ENCODE results near the gene ZNF532.

The ZNF532 gene

DNA sequence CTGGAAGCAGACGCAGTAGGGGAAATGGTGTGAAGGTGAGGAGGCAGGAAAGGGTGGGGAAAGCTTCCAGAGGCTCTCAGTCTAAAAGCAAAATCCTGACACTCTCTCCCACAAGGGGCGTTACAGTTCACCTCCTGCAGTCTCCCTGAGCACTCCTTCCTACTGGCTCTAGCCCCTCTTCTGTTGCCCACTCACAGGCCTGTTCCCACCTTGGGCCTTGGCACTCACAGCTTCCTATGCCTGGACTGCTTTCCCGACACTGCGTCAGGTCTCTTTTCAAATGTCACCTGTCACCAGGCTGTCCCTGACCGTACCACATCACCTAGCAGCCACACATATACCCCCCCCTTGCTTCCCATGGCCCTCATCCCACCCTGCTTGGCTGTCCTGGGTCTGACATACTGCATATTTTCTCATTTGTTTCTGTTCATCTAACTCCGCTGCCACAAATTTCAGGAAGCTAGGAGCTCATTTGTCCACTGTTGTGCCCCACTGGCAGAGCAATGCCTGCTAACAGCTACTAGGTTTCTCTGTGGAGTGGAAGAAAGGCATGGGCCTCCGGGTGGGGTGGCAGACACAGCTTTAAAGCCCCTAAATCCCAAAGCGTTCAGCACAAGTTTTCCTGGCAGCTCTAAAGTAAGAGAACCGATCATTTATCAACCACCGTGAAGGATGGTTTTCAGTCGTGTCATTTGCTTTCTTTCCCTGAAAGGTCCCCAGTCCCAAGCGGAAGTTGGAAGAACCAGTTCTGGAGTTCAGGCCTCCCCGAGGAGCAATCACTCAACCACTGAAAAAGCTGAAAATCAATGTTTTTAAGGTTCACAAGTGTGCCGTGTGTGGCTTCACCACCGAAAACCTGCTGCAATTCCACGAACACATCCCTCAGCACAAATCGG is 118.8 kb downstream of the ZNF532 start:
- Histone ChIP-seq H3K27me3 (ENCODE audit: insufficient read depth, low read length) (no peaks in the 10 kb centered on the region), H3K36me3 (ENCODE audit: insufficient read depth, low read length) (peaks cover 64% of the 10 kb centered on the region), H3K27ac (ENCODE audit: low read depth, low read length) (no peak overlapping the region), H3K4me3 (ENCODE audit: low read length) (no peak overlapping the region), H3K9me3 (ENCODE audit: insufficient read depth, low read depth, low read length) (no peaks in the 10 kb centered on the region), H3K9ac (ENCODE audit: low read depth, low read length) (no peak overlapping the region), H3K4me1 (ENCODE audit: insufficient read depth, low read length) (no peaks in the 10 kb centered on the region)
- 95% methylated on average over 17 of the region's 17 CpGs for WGBS

GRCh38 chr18:58988600-58988999 is 123.9 kb downstream of the ZNF532 start:
- Histone ChIP-seq H3K36me3 (ENCODE audit: insufficient read depth, low read length) (peaks cover 13% of the 10 kb centered on the region), H3K27me3 (ENCODE audit: insufficient read depth, low read length) (no peaks in the 10 kb centered on the region), H3K4me1 (ENCODE audit: insufficient read depth, low read length) (no peaks in the 10 kb centered on the region), H3K27ac (ENCODE audit: low read depth, low read length) (no peak overlapping the region), H3K9me3 (ENCODE audit: insufficient read depth, low read depth, low read length) (no peaks in the 10 kb centered on the region), H3K9ac (ENCODE audit: low read depth, low read length) (no peak overlapping the region), H3K4me3 (ENCODE audit: low read length) (no peak overlapping the region)
- WGBS, result 88% methylated on average over 2 of the region's 2 CpGs

DNA sequence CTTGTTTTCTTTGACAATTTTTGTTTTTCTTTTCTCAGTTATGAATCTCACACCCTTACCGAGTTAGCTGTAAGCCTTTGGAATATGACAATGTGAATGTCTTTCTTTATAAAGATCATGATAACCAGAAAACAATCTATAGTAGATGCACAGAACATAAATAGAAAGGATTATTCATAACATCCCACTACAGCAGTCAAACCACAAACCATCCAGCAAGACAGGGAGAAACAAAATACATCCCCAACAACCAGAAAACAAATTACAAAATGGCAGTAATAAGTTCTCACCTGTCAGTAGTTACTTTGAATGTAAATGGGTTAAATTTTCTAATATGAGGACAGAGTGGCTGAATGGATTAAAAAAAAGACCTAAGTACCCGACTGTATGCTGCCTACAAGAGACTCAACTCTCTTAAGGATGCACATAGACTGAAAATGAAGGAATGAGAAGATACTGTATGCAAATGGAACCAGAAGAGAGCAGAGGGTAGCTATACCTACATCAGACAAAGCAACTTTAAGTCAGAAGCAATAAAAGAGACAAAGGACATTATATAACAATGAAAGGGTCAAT is 124.6 kb downstream of the ZNF532 start:
- Histone ChIP-seq H3K9me3 (ENCODE audit: insufficient read depth, low read depth, low read length) (no peaks in the 10 kb centered on the region), H3K27me3 (ENCODE audit: insufficient read depth, low read length) (no peaks in the 10 kb centered on the region), H3K27ac (ENCODE audit: low read depth, low read length) (no peak overlapping the region), H3K36me3 (ENCODE audit: insufficient read depth, low read length) (peaks cover 6% of the 10 kb centered on the region), H3K4me1 (ENCODE audit: insufficient read depth, low read length) (no peaks in the 10 kb centered on the region), H3K9ac (ENCODE audit: low read depth, low read length) (no peak overlapping the region), H3K4me3 (ENCODE audit: low read length) (no peak overlapping the region)
- WGBS, result 97% methylated on average over 2 of the region's 2 CpGs

DNA sequence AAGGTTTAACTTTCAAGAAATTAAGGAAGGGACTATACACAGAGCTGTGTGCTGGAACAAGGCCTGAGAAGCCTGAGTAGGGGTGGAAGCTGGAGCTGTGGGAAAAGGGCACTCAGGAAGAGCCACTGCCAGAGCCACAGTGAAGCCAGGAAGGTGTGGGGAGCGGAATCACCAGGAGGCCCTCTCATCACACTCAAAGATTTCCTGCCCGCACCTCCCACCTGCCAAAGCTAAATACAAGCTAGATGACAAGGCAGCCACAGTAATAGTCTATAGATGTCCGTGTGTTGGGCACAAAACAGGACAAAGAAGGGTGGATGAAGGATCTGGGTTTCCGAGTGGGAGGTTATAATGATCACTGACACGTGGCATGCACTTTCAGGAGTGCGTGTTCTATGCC is 126.0 kb downstream of the ZNF532 start:
- H3K27ac ChIP-seq (ENCODE audit: low read depth, low read length), result no peak overlapping the region
- H3K4me1 ChIP-seq (ENCODE audit: insufficient read depth, low read length), result no peaks in the 10 kb centered on the region
- no peak overlapping the region for H3K9ac ChIP-seq (ENCODE audit: low read depth, low read length)
- peaks cover 3% of the 10 kb centered on the region; the same call in 1 of the 2 replicates for H3K36me3 ChIP-seq (ENCODE audit: insufficient read depth, low read length)
- no peaks in the 10 kb centered on the region for H3K9me3 ChIP-seq (ENCODE audit: insufficient read depth, low read depth, low read length)
- H3K27me3 ChIP-seq (ENCODE audit: insufficient read depth, low read length), result no peaks in the 10 kb centered on the region
- no peak overlapping the region for H3K4me3 ChIP-seq (ENCODE audit: low read length)
- WGBS, result 90% methylated on average over 6 of the region's 6 CpGs

DNA sequence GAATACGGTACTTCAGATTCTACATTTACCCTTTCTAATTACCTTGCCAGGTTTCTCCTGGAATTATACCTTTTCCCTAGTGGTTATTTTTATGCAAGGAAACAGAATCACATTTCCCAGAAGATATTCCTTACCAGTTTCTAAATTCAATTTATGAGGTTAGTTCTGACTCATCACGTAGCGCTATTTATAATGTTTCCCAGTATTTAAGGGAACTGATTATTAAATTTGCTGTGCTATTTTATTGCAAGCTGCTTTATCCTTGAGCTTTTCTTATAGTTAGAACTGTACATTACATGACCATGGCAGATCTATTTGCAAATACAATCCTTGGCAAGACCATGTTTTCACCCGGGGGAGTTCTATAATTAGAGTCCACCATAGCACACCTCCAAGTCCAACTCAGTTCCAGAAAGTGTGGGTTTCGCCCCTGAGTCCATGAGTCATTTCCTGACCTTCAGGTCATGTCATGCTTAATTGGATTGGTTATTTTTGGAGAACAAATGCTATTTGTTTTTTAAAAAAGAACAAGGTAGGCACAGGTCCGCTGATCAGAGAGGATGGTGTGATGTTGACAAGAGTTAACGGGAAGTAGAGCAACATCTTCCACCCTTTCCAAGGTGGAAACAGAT is 126.6 kb downstream of the ZNF532 start:
- no peaks in the 10 kb centered on the region for H3K9me3 ChIP-seq (ENCODE audit: insufficient read depth, low read depth, low read length)
- H3K36me3 ChIP-seq (ENCODE audit: insufficient read depth, low read length), result no peaks in the 10 kb centered on the region
- 92% methylated on average over 7 of the region's 7 CpGs for WGBS
- no peak overlapping the region for H3K27ac ChIP-seq (ENCODE audit: low read depth, low read length)
- no peaks in the 10 kb centered on the region for H3K27me3 ChIP-seq (ENCODE audit: insufficient read depth, low read length)
- no peak overlapping the region for H3K4me3 ChIP-seq (ENCODE audit: low read length)
- H3K9ac ChIP-seq (ENCODE audit: low read depth, low read length), result no peak overlapping the region
- H3K4me1 ChIP-seq (ENCODE audit: insufficient read depth, low read length), result peaks cover 3% of the 10 kb centered on the region

- Histone ChIP-seq H3K36me3 (ENCODE audit: insufficient read depth, low read length) (no peaks in the 10 kb centered on the region), H3K9ac (ENCODE audit: low read depth, low read length) (no peak overlapping the region), H3K4me3 (ENCODE audit: low read length) (no peak overlapping the region), H3K4me1 (ENCODE audit: insufficient read depth, low read length) (peaks cover 9% of the 10 kb centered on the region), H3K27ac (ENCODE audit: low read depth, low read length) (no peak overlapping the region), H3K9me3 (ENCODE audit: insufficient read depth, low read depth, low read length) (no peaks in the 10 kb centered on the region), H3K27me3 (ENCODE audit: insufficient read depth, low read length) (no peaks in the 10 kb centered on the region)
- WGBS, result 83% methylated on average over 15 of the region's 16 CpGs
Observed at GRCh38 chr18:58992301-58993231, 127.9 kb downstream of the ZNF532 start.

- Histone ChIP-seq H3K36me3 (ENCODE audit: insufficient read depth, low read length) (no peaks in the 10 kb centered on the region), H3K4me1 (ENCODE audit: insufficient read depth, low read length) (peaks cover 12% of the 10 kb centered on the region), H3K9ac (ENCODE audit: low read depth, low read length) (no peak overlapping the region), H3K27me3 (ENCODE audit: insufficient read depth, low read length) (no peaks in the 10 kb centered on the region), H3K9me3 (ENCODE audit: insufficient read depth, low read depth, low read length) (no peaks in the 10 kb centered on the region), H3K4me3 (ENCODE audit: low read length) (no peak overlapping the region), H3K27ac (ENCODE audit: low read depth, low read length) (no peak overlapping the region)
- WGBS, result 88% methylated on average over 1 of the region's 4 CpGs
Observed at GRCh38 chr18:58993260-58993659, 128.6 kb downstream of the ZNF532 start.

GRCh38 chr18:58995663-58996062 is 131.0 kb downstream of the ZNF532 start:
- Histone ChIP-seq H3K27ac (ENCODE audit: low read depth, low read length) (no peak overlapping the region), H3K9ac (ENCODE audit: low read depth, low read length) (no peak overlapping the region), H3K36me3 (ENCODE audit: insufficient read depth, low read length) (no peaks in the 10 kb centered on the region), H3K27me3 (ENCODE audit: insufficient read depth, low read length) (no peaks in the 10 kb centered on the region), H3K4me3 (ENCODE audit: low read length) (no peak overlapping the region), H3K4me1 (ENCODE audit: insufficient read depth, low read length) (peaks cover 19% of the 10 kb centered on the region), H3K9me3 (ENCODE audit: insufficient read depth, low read depth, low read length) (no peaks in the 10 kb centered on the region)
- 95% methylated on average over 5 of the region's 5 CpGs for WGBS

DNA sequence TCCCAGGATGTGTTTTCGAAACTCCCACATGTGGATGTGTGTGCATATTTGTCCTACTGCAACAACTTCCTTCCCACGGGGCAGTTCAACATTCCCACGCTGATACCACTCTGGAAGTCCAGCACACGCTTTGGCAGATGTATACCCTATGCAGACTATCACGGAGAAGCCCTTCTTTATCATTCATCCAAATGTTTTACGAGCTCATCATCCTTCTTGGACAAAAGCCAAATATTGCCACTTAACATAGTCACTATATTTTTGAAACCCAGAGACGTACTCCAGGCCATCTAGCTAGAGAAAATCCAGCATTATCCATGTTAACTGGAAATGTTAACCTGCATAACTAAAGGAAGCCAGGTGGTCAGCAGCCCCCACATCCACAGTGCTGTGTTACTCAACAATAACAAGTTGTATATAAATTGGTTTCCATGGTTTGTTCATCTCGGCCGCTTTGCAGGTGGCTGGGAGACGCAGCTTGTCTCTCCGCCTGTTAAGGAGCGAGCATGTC is 131.5 kb downstream of the ZNF532 start:
- Histone ChIP-seq H3K9me3 (ENCODE audit: insufficient read depth, low read depth, low read length) (no peaks in the 10 kb centered on the region), H3K4me1 (ENCODE audit: insufficient read depth, low read length) (peaks cover 19% of the 10 kb centered on the region), H3K27ac (ENCODE audit: low read depth, low read length) (no peak overlapping the region), H3K27me3 (ENCODE audit: insufficient read depth, low read length) (no peaks in the 10 kb centered on the region), H3K4me3 (ENCODE audit: low read length) (no peak overlapping the region), H3K36me3 (ENCODE audit: insufficient read depth, low read length) (no peaks in the 10 kb centered on the region), H3K9ac (ENCODE audit: low read depth, low read length) (no peak overlapping the region)
- 91% methylated on average over 12 of the region's 12 CpGs for whole genome bisulfite sequencing

- 87% methylated on average over 7 of the region's 7 CpGs for WGBS
Observed at GRCh38 chr18:58996696-58997095, 132.0 kb downstream of the ZNF532 start.

More at GRCh38 chr18:58996696-58997095, 132.0 kb downstream of the ZNF532 start:
- H3K4me3 ChIP-seq (ENCODE audit: low read length), result no peak overlapping the region
- H3K36me3 ChIP-seq (ENCODE audit: insufficient read depth, low read length), result no peaks in the 10 kb centered on the region
- H3K4me1 ChIP-seq (ENCODE audit: insufficient read depth, low read length), result peaks cover 21% of the 10 kb centered on the region
- H3K27me3 ChIP-seq (ENCODE audit: insufficient read depth, low read length), result no peaks in the 10 kb centered on the region
- H3K9me3 ChIP-seq (ENCODE audit: insufficient read depth, low read depth, low read length), result no peaks in the 10 kb centered on the region
- no peak overlapping the region for H3K27ac ChIP-seq (ENCODE audit: low read depth, low read length)
- no peak overlapping the region for H3K9ac ChIP-seq (ENCODE audit: low read depth, low read length)
